Measurements from ENCODE around the gene MYO1C.

Gene MYO1C

DNA sequence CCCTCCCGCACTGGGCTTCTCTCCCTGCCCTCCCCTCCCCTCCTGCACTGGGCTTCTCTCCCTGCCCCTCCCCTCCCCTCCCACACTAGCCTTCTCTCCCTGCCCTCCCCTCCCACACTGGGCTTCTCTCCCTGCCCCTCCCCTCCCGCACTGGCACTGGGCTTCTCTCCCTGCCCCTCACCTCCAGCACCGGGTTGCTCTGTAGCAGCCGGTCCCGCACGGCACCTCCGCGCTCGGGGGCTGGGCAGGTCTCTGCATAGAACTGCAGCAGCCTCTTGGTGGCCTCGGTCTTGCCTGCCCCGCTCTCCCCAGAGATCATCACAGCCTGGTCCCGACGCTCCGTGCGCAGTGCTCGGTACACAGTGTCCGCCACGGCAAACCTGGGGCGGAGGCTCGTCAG lies 9.8 kb downstream of the MYO1C start:
- DNase-seq = no peak

GRCh38 chr17:1481736-1482135 lies 10.8 kb downstream of the MYO1C start:
- no peak for DNase-seq

DNA sequence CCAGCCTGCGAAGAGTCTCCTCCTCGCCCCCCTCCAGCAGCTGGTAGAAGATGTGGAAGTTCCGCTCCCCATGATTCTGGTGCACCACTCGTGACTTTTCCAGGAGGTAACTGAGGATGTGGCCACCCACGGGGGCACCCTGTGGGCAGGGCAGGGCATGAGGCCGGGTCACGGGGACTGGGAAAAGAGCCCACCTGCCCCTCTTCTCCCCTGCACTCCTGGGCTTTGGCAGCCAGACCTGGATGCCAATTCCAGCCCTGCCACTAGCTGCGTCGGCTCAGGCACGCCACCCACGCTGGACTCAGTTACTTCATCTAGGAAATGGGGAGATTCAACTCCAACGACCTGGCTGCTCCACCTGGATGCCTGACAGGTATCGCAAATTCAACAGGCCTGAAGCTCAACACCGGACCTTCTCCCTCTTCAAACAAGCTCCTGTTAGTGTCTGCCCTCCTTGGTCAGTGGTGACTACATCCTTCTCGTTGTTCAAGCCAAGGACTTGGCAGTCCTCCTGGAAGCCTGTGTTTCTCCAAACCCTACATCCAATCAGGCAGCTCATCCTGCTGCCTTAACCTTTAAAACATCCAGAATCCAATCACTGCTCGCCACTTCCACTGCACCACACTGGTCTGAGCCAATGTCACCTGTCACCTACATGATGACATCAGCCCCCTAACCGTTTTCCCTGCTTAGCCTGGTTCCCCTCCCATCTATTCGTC lies 11.6 kb downstream of the MYO1C start:
- DNase-seq = no peak

- no peak for DNase-seq
These were observed 14.1 kb downstream of the MYO1C start for GRCh38 chr17:1478418-1478817.

GRCh38 chr17:1475321-1475854 lies 17.1 kb downstream of the MYO1C start:
- DNase-seq = no peak

GRCh38 chr17:1474402-1475189 lies 17.9 kb downstream of the MYO1C start:
- no peak for DNase-seq

- DNase-seq = no peak
These were observed 18.6 kb downstream of the MYO1C start for GRCh38 chr17:1473841-1474240.

GRCh38 chr17:1473170-1473569 lies 19.3 kb downstream of the MYO1C start:
- DNase-seq = no peak

- no peak for DNase-seq
These were observed 20.3 kb downstream of the MYO1C start for GRCh38 chr17:1471911-1472821.

- no peak for DNase-seq
These were observed 21.0 kb downstream of the MYO1C start for GRCh38 chr17:1471490-1471889.

DNA sequence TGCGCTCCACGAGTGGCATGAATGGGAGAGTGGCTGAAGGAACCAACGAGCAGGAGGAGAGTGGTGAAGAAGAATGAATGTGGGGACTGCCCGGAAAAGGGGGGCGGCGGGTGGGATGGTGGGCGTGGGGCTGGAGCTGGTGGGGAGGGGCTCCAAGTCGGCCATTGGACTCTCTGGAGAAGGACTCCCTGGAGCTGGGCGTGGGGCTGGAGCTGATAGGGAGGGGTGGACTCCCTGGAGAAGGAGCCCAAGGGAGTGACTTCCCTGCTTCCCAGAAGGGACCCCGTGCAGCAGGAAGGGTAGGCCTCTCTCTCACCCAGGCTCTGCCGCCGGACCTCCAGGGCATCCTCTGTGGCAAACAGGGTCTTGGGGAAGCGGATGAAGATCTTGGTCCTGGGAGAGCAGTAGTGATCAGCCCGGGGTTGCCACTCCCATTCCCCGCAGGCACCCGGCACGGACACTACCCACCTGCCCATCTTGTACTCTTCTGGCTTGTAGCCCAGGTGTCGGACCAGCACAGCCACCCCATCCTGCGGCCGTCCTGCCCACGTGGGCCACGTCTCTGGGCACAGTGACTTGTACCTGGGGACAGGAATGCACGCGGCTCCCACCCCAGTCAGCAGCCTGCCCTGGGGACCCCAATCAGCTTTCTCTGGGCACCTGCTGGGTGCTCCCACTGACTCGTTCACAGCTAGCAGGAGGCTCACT lies 21.6 kb downstream of the MYO1C start:
- no peak for DNase-seq

GRCh38 chr17:1470071-1470754 lies 22.3 kb downstream of the MYO1C start:
- no peak for DNase-seq

- DNase-seq = peak; percentile 68
These were observed 23.1 kb downstream of the MYO1C start for GRCh38 chr17:1469231-1469852.

DNA sequence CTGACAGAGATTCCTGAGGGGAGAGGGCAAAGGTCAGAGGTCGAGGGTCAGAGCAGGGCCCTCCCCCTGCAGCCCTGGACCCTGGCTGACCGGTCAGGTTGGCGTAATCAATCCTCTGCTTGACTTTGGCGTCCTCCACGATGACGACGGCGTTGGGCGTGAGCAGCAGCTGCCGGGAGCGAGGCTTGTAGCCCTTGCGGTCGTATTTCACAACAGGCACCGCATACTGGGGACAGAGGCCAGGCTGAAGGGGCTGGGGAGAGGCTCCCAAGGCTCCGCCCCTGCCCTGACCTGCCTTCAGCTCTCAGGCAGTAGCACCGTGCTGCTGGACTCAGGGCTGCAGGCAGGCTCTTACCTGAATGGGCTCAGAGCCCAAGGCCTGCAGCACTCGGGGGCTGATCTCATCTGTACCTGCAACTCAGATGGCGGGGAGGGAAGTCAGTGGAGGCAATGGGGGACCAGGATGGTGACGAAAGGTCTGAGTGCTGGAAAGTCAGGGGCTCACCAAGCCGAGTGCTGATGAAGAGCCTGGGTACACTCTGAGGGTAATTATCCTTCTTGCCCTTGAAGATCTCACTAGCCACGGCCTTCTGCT lies 24.5 kb downstream of the MYO1C start:
- DNase-seq = no peak

DNA sequence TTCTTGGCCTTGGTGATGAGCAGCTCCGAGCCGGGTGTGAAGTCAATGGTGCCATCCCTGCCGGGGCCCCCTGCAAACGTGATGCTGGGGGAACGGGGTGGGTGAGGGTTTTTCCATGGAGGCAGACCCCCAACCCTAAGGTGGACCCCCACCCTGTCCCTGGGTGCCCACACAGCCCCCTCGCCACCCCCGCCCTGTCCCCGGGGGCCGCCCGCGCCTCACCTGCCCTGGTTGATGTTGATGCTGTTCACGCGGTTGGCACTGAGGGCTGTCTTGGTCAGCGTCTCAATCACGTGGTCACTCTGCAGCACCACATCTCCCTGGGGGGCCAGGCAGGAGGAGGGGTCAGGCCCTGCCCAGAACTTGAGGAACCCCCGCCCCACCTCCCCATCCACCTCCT lies 25.2 kb downstream of the MYO1C start:
- no peak for DNase-seq

- no peak for DNase-seq
These were observed 28.3 kb downstream of the MYO1C start for GRCh38 chr17:1464186-1464585.

DNA sequence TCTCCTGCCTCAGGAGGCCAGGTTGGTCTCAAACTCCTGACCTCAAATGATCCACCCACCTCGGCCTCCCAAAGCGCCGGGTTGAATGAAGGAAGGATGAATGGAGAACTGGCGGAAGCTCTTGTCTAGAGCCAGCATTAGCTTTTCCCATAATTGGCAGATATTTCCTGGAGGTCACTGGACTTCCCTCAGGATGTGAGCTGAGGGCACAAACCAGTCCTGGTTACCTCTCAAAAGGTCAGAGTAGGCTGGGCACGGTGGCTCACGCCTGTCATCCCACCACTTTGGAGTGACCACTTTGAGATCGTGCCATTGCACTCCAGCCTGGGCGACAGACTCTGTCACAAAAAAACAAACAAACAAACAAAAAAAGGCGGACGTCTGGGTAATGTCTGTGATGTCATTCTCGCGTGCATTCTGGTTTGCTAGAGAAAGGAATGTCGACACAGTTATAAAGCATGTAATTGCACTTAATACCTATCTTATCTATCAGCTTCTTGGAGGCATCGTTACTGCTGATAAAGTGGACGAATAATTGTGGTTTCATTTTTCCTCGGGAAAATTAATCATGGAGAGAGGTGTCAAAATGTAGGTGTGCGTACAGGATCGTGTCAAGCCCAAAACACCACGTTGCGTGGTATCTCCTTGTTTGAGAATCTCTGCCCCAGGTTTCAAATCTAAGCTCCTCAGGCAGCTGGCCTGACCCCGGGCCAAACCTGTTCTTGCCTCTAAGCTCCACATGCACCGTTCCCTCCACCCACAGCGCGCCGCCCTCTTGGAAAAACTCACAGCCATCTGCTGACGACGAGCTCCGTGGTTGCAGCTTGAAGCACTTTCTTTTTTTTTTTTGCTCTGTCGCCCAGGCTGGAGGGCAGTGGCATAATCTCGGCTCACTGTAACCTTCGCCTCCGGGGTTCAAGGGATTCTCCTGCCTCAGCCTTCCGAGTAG lies 30.0 kb downstream of the MYO1C start:
- DNase-seq = no peak

GRCh38 chr17:1461198-1461944 lies 31.1 kb downstream of the MYO1C start:
- DNase-seq = no peak

DNA sequence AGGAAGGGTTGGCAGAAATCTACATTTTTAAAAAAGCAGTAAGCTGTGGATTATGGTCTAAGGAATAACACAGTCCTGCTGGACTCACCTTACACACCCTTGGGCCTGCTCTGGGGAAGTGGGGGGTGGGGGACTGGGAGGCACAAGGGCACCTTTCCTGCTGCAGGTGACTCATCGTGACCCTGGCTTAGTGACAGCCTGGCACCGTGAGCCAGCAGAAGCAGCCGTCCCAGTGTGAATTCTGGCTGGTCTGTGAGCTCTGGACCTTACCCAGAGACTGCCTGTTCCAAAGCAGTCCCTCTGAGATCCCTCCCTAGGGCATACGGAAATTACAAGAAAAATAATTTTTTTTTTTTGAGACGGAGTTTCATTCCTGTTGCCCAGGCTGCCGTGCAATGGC lies 32.3 kb downstream of the MYO1C start:
- DNase-seq = no peak

Data from islet precursor cell (in vitro differentiated cells).